ENCODE results near the gene RASAL2. TPM values are rescaled to one million over a fixed set of nuclear protein-coding genes. Genes with fewer than 3 reads are reported as not detected.

Gene RASAL2
- 57.5 TPM for total RNA-seq

DNA sequence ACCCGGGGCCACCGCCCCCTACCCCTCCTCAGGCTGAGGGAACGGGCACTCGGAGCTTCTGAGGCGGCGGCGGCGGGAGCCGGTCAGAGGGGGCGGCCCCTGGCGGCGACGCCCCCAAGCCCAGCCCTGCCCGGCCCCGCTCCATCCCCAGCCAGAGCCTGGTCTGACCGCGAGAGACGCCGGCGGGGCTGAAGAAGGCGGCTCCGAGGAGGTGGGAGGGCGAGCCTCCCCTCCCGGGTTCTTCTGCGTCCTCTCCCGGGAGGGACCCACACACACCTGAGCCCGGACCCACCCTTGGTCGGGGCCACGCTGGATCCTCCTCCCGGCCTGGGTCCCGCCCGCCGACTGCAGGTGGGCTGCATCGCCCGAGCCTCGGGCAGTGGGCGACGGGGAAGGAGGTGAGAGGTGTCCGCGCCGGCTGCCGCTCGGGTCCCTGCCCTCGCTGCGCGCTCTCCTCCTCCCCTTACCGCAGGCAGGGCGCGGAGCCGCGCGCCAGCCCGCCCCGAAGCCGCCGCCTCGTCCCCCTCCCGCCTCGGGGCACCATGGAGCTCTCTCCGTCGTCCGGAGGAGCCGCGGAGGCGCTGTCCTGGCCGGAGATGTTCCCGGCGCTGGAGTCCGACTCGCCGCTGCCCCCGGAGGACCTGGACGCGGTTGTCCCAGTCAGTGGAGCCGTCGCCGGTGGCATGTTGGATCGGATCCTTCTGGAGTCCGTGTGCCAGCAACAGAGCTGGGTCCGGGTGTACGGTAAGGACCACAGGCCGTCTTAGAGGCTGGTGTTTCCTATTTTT lies at the start of gene RASAL2:
Gene RASAL2 (plus strand): TSS at position 154 of the 788 bp plus-strand sequence. CDS start 389 bp downstream, at position 543.
- TF ChIP-seq, protein P1, sequence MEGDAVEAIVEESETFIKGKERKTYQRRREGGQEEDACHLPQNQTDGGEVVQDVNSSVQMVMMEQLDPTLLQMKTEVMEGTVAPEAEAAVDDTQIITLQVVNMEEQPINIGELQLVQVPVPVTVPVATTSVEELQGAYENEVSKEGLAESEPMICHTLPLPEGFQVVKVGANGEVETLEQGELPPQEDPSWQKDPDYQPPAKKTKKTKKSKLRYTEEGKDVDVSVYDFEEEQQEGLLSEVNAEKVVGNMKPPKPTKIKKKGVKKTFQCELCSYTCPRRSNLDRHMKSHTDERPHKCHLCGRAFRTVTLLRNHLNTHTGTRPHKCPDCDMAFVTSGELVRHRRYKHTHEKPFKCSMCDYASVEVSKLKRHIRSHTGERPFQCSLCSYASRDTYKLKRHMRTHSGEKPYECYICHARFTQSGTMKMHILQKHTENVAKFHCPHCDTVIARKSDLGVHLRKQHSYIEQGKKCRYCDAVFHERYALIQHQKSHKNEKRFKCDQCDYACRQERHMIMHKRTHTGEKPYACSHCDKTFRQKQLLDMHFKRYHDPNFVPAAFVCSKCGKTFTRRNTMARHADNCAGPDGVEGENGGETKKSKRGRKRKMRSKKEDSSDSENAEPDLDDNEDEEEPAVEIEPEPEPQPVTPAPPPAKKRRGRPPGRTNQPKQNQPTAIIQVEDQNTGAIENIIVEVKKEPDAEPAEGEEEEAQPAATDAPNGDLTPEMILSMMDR (IDR thresholded peaks at IDR 0.05), result peak in 1 of 3 experiments; percentile 9
- Histone ChIP-seq H3K9me3 (no peaks in the 10 kb centered on the region), H3K4me3 (peak within 1 kb of the TSS; percentile 78 to 84), H3K4me1 (peaks cover 5 to 11% of the 10 kb centered on the region in 2 donors), H3K27ac (peak within 1 kb of the TSS; percentile 86 to 97), H3K36me3 (no peaks in the 10 kb centered on the region), H3K27me3 (no peaks in the 10 kb centered on the region)
- peak; percentile 9 to 81 for DNase-seq (ENCODE audit: low spot score in 2 of 2)
- intact Hi-C loops (cut with DNase I), result loop anchor here (1.0 to 10.0 kb wide), 2 partner anchors 62 to 931 kb away; partner anchors contain the start of gene FAM20B

DNA sequence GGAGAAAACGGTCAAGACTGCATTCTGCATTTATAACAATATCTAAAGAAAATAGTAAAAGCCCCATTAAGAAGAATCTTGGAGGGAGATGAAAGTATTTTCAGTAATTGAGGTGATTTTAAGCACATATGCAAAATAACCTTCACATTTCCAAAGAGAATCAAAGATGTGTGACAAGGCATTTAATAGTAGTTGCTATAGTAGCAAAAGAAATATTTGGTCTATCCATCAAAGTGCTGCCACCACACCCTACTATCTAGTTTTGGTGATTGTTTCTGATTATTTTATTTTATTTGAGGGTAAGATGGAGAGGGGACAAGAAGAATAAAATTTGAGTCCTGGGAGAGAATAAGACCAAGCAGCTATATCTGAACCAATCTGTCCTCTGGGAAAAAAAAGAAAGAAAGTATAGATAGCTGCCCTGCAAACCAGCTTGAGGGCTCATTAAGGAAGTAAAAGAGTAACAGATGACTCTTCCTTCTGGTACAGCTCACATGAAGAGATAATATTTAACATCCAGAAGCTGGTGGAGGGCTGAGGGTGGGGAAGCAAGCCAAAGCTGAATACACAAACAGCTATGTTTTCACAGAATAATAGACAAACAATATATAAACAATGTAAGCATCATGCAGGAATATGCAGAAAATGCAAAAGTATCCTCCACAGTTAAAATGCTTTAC lies 47.2 kb upstream of the RASAL2 start:
- intact Hi-C loops (cut with DNase I), result no loop called here
- Histone ChIP-seq H3K27me3 (no peaks in the 10 kb centered on the region), H3K4me1 (no peaks in the 10 kb centered on the region), H3K36me3 (no peaks in the 10 kb centered on the region), H3K27ac (no peak overlapping the region), H3K4me3 (no peak overlapping the region), H3K9me3 (no peaks in the 10 kb centered on the region)
- TF ChIP-seq, protein P1 (IDR thresholded peaks at IDR 0.05), result no peak
- no peak for DNase-seq (ENCODE audit: low spot score in 2 of 2)

DNA sequence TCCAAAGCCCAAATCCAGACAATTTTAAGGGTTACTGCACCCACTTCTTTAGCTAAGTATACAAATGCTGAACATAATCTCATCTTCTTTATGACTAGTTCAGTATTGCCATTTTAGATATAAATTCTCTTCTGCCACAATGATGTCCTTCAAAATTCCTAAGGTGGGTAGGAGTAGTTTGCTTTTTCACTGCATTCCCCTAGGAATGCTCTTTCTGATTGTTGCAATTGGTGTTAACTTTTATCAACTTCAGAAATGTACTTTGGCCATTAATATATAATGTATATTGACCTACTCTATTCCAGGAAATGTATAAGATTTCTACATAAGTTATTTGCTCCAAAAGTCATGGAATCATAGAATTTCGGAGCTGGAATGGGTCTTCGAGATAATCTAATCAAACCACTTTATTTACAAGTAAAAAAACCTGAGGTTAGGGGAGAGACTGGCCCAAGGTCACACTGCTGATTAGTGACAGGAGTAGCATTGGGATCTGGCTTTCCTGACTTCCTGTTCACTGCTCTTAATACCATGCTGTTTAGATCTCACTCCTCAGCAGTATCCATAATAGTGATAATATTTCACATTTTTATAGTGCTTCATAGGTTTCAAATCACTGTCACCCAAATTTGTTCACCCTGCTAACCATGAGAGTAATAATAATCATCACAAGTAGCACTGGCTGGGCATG lies 46.4 kb upstream of the RASAL2 start:
- Histone ChIP-seq H3K36me3 (no peaks in the 10 kb centered on the region), H3K4me3 (no peak overlapping the region), H3K4me1 (no peaks in the 10 kb centered on the region), H3K9me3 (no peaks in the 10 kb centered on the region), H3K27me3 (no peaks in the 10 kb centered on the region), H3K27ac (no peak overlapping the region)
- intact Hi-C loops (cut with DNase I), result no loop called here
- TF ChIP-seq, protein P1 (IDR thresholded peaks at IDR 0.05), result no peak
- no peak for DNase-seq (ENCODE audit: low spot score in 2 of 2)

DNA sequence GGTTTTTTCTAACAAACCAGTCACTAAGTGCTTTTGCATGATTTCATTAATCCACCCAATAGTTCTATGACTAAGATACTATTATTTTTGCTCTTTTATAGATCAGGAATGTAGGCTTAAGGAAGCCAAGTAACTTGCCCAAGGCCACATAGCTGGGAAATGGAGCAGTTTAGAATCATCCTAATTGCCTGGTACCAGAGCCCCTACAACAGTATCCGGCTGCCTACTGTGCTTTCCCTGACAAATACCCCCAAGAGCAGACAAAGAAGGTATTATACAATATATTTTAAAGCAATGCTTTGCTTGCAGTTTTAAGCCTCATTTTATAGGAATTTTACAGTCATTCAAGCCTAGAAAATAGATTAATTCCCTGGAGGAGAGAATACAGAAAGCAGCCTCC lies 45.5 kb upstream of the RASAL2 start:
- no peak overlapping the region for H3K27ac ChIP-seq
- no peak overlapping the region for H3K4me3 ChIP-seq
- H3K9me3 ChIP-seq, result no peaks in the 10 kb centered on the region
- intact Hi-C loops (cut with DNase I), result no loop called here
- H3K4me1 ChIP-seq, result no peaks in the 10 kb centered on the region
- DNase-seq (ENCODE audit: low spot score in 2 of 2), result no peak
- no peaks in the 10 kb centered on the region for H3K36me3 ChIP-seq
- no peaks in the 10 kb centered on the region for H3K27me3 ChIP-seq
- TF ChIP-seq, protein P1 (IDR thresholded peaks at IDR 0.05), result no peak

DNA sequence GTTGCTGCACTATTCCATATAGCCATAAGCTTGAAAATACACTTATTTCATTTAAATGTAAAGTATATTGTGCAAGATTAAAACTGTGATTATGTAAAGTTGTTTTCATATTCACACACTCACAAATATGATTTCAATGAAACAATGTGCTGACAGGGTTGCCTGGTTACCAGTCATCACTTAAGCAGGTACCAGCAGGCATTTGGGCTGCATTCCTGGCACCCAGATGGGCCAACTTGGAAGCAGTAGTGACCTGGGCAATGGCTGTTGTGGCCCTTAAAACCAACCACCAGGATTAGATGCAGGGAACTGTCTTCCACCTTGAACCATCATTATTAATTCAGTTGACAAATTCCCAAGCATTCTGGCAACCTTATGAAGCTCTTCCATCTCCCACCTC lies 45.0 kb upstream of the RASAL2 start:
- TF ChIP-seq, protein P1 (IDR thresholded peaks at IDR 0.05), result no peak
- H3K36me3 ChIP-seq, result no peaks in the 10 kb centered on the region

More for the DNA sequence above, 45.0 kb upstream of the RASAL2 start:
- H3K4me1 ChIP-seq, result no peaks in the 10 kb centered on the region
- H3K27ac ChIP-seq, result no peak overlapping the region
- H3K4me3 ChIP-seq, result no peak overlapping the region
- intact Hi-C loops (cut with DNase I), result no loop called here
- H3K9me3 ChIP-seq, result no peaks in the 10 kb centered on the region
- DNase-seq (ENCODE audit: low spot score in 2 of 2), result no peak
- no peaks in the 10 kb centered on the region for H3K27me3 ChIP-seq

Measured in ascending aorta (tissue), 2 donors.